HCT116 (cell line): ENCODE results near the gene FBH1. TPM values are rescaled to one million over a fixed set of nuclear protein-coding genes. Genes with fewer than 3 reads are reported as not detected.

Experiments
- ATAC-seq: fragments of 200-7000 bp; cut with Tn5 transposase; 2 replicates; pipeline ENCODE4 v1.9.1; 2020; ENCODE audit warnings: mild to moderate bottlenecking, moderate library complexity
- BruUV-seq: library from RNA; stranded (reverse); fragments of 400-500 nt; replicated peaks from 2 replicates; lab custom pipeline; 2021; lab: Mats Ljungman, UMichigan
- CTCF ChIA-PET: fragments of 300-600 bp; sonication (Branson Sonifier 250); formaldehyde crosslinking; loops from one replicate; lab custom pipeline; 2021; ENCODE audit warnings: antibody characterized with exemption; lab: Charles Lee
- POLR2A ChIA-PET: fragments of 300-600, 350-600 bp; sonication (Branson Sonifier 250); formaldehyde crosslinking; loops from one replicate; lab custom pipeline; 2021; ENCODE audit warnings: antibody characterized with exemption; lab: Charles Lee
- RAD21 ChIA-PET, 2 experiments: fragments of 300-600 bp; sonication (Branson Sonifier 250); formaldehyde crosslinking; loops; one replicate each; lab custom pipeline; 2023; ENCODE audit warnings: low total read pairs in 2 of 2; ENCODE audit not compliant: uncharacterized antibody in 2 of 2, unreplicated experiment in 2 of 2, low non-redundant PET in 1 of 2; lab: Charles Lee
- DNase-seq: peaks from one replicate; pipeline ENCODE4 v3.0.0-alpha.2; 2010; ENCODE audit warnings: low read depth, low spot score
- H2AFZ ChIP-seq: fragments of 200-600 bp; shearing (Covaris generic), sonication (generic); 2 replicates; pipeline ENCODE4 v1.6.1; 2017; ENCODE audit warnings: low read depth, mixed run types, mixed read lengths, antibody characterized with exemption, low read length; ENCODE audit not compliant: poor library complexity, severe bottlenecking
- H3K27ac ChIP-seq: 2 replicates; pipeline ENCODE4 v1.5.1; 2012; ENCODE audit warnings: low read depth, low read length
- H3K27me3 ChIP-seq: fragments of 200-600 bp; sonication (generic); 2 replicates; pipeline ENCODE4 v1.6.1; 2016; ENCODE audit warnings: mixed run types, low read length, mixed read lengths; ENCODE audit not compliant: insufficient read depth
- H3K36me3 ChIP-seq, 2 experiments: fragments of 200-500 bp in 1 of 2; fragments of 200-600 bp in 1 of 2; sonication (Bioruptor generic) in 1 of 2; sonication (generic) in 1 of 2; 2 replicates each; pipeline versions ENCODE4 v1.5.1 to v1.6.1; 2014 to 2016; ENCODE audit warnings: low read length in 2 of 2, inconsistent platforms in 1 of 2, mixed read lengths in 1 of 2, mixed run types in 1 of 2; ENCODE audit not compliant: insufficient read depth in 2 of 2, control insufficient read depth in 1 of 2
- H3K4me1 ChIP-seq, 2 experiments: fragments of 200-600 bp in 1 of 2; sonication (generic) in 1 of 2; 2 replicates each; pipeline versions ENCODE4 v1.5.1 to v1.6.1; 2012 to 2017; ENCODE audit warnings: low read length in 2 of 2, inconsistent platforms in 1 of 2, mild to moderate bottlenecking in 1 of 2, mixed read lengths in 1 of 2, mixed run types in 1 of 2, moderate library complexity in 1 of 2; ENCODE audit not compliant: insufficient read depth in 2 of 2, control insufficient read depth in 1 of 2
- H3K4me2 ChIP-seq: fragments of 200-600 bp; sonication (generic); 2 replicates; pipeline ENCODE4 v1.6.1; 2017; ENCODE audit warnings: mixed run types, low read length, mixed read lengths
- H3K4me3 ChIP-seq, 2 experiments: fragments of 200-600 bp in 1 of 2; sonication (generic) in 1 of 2; replicated peaks in 1 of 2; 2 replicates each; pipeline ENCODE4 v1.5.1; 2011 to 2016; ENCODE audit warnings: low read length in 2 of 2, control low read depth in 1 of 2, low read depth in 1 of 2, mild to moderate bottlenecking in 1 of 2, mixed read lengths in 1 of 2, mixed run types in 1 of 2
- H3K79me2 ChIP-seq: fragments of 200-600 bp; sonication (generic); 2 replicates; pipeline ENCODE4 v1.6.1; 2017; ENCODE audit warnings: mild to moderate bottlenecking, mixed run types, low read length, moderate library complexity, mixed read lengths; ENCODE audit not compliant: insufficient read depth
- H3K9ac ChIP-seq: fragments of 200-600 bp; sonication (generic); 2 replicates; pipeline ENCODE4 v1.6.1; 2016; ENCODE audit warnings: low read length, mixed read lengths
- H3K9me2 ChIP-seq: fragments of 200-600 bp; sonication (generic), shearing (Covaris generic); 2 replicates; pipeline ENCODE4 v1.6.1; 2017; ENCODE audit warnings: mixed run types, mild to moderate bottlenecking, moderate library complexity; ENCODE audit not compliant: insufficient read depth
- H3K9me3 ChIP-seq, 2 experiments: fragments of 200-500 bp in 1 of 2; fragments of 200-600 bp in 1 of 2; sonication (Bioruptor generic) in 1 of 2; sonication (generic) in 1 of 2; 2 replicates each; pipeline ENCODE4 v1.6.1; 2014 to 2017; ENCODE audit warnings: low read length in 2 of 2, mixed read lengths in 2 of 2, inconsistent platforms in 1 of 2, low read depth in 1 of 2, mild to moderate bottlenecking in 1 of 2, mixed run types in 1 of 2, moderate library complexity in 1 of 2; ENCODE audit not compliant: control insufficient read depth in 1 of 2, insufficient read depth in 1 of 2
- H4K20me1 ChIP-seq: fragments of 200-600 bp; sonication (generic), shearing (Covaris generic); 2 replicates; pipeline ENCODE4 v1.6.1; 2017; ENCODE audit warnings: mixed run types, mild to moderate bottlenecking, moderate library complexity; ENCODE audit not compliant: insufficient read depth
- CEBPB ChIP-seq: IDR thresholded peaks from 2 replicates; pipeline ENCODE4 v1.6.1; 2012; ENCODE audit warnings: low read depth
- EGR1 ChIP-seq: IDR thresholded peaks from 2 replicates; pipeline ENCODE4 v1.6.1; 2012; ENCODE audit warnings: low read depth
- ELF1 ChIP-seq: IDR thresholded peaks from 2 replicates; pipeline ENCODE4 v1.6.1; 2012; ENCODE audit warnings: low read depth, borderline replicate concordance
- EZH2phosphoT487 ChIP-seq: fragments of 200-600 bp; IDR thresholded peaks from 2 replicates; pipeline ENCODE4 v1.6.1; 2018; ENCODE audit warnings: antibody characterized with exemption, borderline replicate concordance
- JUND ChIP-seq: IDR thresholded peaks from 2 replicates; pipeline ENCODE4 v1.6.1; 2012
- POLR2A ChIP-seq: IDR thresholded peaks from 2 replicates; pipeline ENCODE4 v1.7.0; 2011; ENCODE audit warnings: borderline replicate concordance; ENCODE audit not compliant: insufficient read depth, insufficient read length; ENCODE audit errors: extremely low read depth
- POLR2AphosphoS5 ChIP-seq: IDR thresholded peaks from 2 replicates; pipeline ENCODE4 v1.6.1; 2011; ENCODE audit warnings: mild to moderate bottlenecking, low read depth, low read length, moderate library complexity
- RAD21 ChIP-seq: IDR thresholded peaks from 2 replicates; pipeline ENCODE4 v1.6.1; 2012; ENCODE audit warnings: low read depth, mild to moderate bottlenecking
- SIN3A ChIP-seq: IDR thresholded peaks from 2 replicates; pipeline ENCODE4 v1.6.1; 2012; ENCODE audit warnings: low read depth
- SP1 ChIP-seq: IDR thresholded peaks from 2 replicates; pipeline ENCODE4 v1.6.1; 2012; ENCODE audit warnings: low read depth
- TCF7L2 ChIP-seq: IDR thresholded peaks from 2 replicates; pipeline ENCODE4 v1.7.0; 2011; ENCODE audit warnings: borderline replicate concordance, inconsistent platforms; ENCODE audit not compliant: insufficient read depth, insufficient read length; ENCODE audit errors: extremely low read depth
- YY1 ChIP-seq: IDR thresholded peaks from 2 replicates; pipeline ENCODE4 v1.6.1; 2011; ENCODE audit warnings: low read length, low read depth, moderate library complexity, mild to moderate bottlenecking; ENCODE audit not compliant: insufficient replicate concordance; ENCODE audit errors: extremely low read depth
- ZFX ChIP-seq: fragments of 450-650 bp; IDR thresholded peaks from 2 replicates; pipeline ENCODE4 v1.6.1; 2017
- intact Hi-C: fragments of 100-400 bp; cut with micrococcal nuclease; formaldehyde crosslinking; loops from 2 replicates; pipeline ENCODE4 v1.10.0; 2022
- total RNA-seq: library from RNA; stranded (reverse); gene quantifications from one replicate; pipeline ENCODE4 v1.2.1, GENCODE V29; 2021; ENCODE audit not compliant: unreplicated experiment
- TF ChIP-seq, protein P1 (sequence below): IDR thresholded peaks from 2 replicates; pipeline ENCODE4 v1.6.1; 2012; ENCODE audit warnings: low read depth
- TF ChIP-seq, protein P2 (sequence below), 3 experiments: fragments of 200-600 bp in 1 of 3; sonication (generic) in 1 of 3; IDR thresholded peaks in 2 of 3; conservative IDR thresholded peaks in 1 of 3; 2 replicates each; pipeline ENCODE4 v1.5.1; 2012 to 2017; ENCODE audit warnings: low read depth in 2 of 3, low read length in 2 of 3, antibody characterized with exemption in 1 of 3, borderline replicate concordance in 1 of 3, control low read depth in 1 of 3, mild to moderate bottlenecking in 1 of 3, mixed read lengths in 1 of 3, mixed run types in 1 of 3, moderate library complexity in 1 of 3; ENCODE audit not compliant: insufficient read depth in 1 of 3
- TF ChIP-seq, protein P3 (sequence below): IDR thresholded peaks from 2 replicates; pipeline ENCODE4 v1.6.1; 2012
- TF ChIP-seq, protein P4 (sequence below): IDR thresholded peaks from 2 replicates; pipeline ENCODE4 v1.6.1; 2011; ENCODE audit warnings: mild to moderate bottlenecking, low read length, moderate library complexity; ENCODE audit not compliant: insufficient replicate concordance; ENCODE audit errors: extremely low read depth
- TF ChIP-seq, protein P5 (sequence below): IDR thresholded peaks from 2 replicates; pipeline ENCODE4 v1.6.1; 2012

The FBH1 gene
- total RNA-seq, 1 experiment from 2014 or later: 70.2 TPM

DNA sequence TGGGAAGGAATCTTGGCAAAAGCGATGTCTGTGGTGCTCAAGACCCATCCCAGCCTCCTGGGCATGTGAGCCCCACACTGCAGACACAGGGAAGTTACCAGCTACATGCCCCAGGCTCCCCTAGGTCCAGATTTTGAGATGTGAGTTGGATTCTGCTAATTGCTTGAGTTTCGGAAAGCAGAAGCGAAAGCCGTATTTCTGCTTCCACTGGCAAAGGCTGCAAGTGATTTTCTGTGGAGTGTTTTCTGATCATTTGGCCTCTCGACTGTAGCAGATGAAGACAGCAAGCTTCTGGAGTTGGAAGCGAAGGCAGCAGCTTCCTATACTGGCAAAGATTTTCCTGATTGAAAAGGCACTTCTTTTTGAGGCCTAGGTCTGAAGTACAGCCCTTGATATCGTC lies 30.0 kb upstream of the FBH1 start (continued):
- TF ChIP-seq POLR2AphosphoS5: no peak
- TF ChIP-seq SIN3A: no peak
- TF ChIP-seq YY1: no peak
- no peak for TF ChIP-seq CEBPB
- no peak for TF ChIP-seq EZH2phosphoT487
- TF ChIP-seq POLR2A: no peak
- TF ChIP-seq, protein P1, sequence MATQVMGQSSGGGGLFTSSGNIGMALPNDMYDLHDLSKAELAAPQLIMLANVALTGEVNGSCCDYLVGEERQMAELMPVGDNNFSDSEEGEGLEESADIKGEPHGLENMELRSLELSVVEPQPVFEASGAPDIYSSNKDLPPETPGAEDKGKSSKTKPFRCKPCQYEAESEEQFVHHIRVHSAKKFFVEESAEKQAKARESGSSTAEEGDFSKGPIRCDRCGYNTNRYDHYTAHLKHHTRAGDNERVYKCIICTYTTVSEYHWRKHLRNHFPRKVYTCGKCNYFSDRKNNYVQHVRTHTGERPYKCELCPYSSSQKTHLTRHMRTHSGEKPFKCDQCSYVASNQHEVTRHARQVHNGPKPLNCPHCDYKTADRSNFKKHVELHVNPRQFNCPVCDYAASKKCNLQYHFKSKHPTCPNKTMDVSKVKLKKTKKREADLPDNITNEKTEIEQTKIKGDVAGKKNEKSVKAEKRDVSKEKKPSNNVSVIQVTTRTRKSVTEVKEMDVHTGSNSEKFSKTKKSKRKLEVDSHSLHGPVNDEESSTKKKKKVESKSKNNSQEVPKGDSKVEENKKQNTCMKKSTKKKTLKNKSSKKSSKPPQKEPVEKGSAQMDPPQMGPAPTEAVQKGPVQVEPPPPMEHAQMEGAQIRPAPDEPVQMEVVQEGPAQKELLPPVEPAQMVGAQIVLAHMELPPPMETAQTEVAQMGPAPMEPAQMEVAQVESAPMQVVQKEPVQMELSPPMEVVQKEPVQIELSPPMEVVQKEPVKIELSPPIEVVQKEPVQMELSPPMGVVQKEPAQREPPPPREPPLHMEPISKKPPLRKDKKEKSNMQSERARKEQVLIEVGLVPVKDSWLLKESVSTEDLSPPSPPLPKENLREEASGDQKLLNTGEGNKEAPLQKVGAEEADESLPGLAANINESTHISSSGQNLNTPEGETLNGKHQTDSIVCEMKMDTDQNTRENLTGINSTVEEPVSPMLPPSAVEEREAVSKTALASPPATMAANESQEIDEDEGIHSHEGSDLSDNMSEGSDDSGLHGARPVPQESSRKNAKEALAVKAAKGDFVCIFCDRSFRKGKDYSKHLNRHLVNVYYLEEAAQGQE: no peak

DNA sequence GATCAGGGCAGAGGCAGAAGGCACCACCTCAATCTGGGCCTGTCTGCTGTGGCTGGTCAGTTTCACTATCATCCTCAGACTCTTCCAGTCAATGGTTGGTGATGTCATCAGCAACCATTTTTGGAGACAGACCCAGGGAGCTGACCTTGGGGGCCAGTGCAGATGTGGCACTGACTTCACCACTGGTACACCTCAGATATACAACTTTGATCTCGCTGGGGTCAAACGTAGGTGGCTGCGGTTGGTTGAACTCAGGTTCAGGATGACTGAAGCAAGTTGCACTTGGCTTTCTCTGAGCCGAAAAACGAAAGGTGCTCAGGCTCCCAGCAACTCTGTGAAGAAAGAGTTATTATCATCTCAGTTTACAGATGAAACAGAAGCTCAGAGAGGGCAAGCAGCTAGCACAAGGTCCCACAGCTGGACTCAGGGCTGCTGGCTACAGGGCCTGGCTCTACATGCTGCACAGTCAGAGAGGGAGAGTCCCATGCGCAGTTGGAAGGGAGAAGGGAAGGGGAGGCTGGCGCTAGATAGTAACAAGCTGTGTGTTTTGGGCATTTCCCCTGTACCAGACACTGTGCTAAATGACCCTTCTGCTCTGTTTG lies 27.6 kb upstream of the FBH1 start:
- no peak for DNase-seq
- no peak overlapping the region for H3K4me3 ChIP-seq
- H3K4me1 ChIP-seq: peaks cover 23 to 31% of the 10 kb centered on the region in 2 experiments
- intact Hi-C loops: no loop called here
- ChIA-PET POLR2A (interaction anchor here (0.9 to 1.1 kb wide), 2 partner anchors 9 to 49 kb away, joined by 3 to 5 read pairs; partner anchors contain the start of gene GDI2), RAD21 (no interaction called here), CTCF (no interaction called here)
- H3K79me2 ChIP-seq: no peaks in the 10 kb centered on the region
- no peak for ATAC-seq
- no TSS peak for BruUV-seq
- no peaks in the 10 kb centered on the region for H3K27me3 ChIP-seq
- H3K9me2 ChIP-seq: no peaks in the 10 kb centered on the region
- H4K20me1 ChIP-seq: no peaks in the 10 kb centered on the region
- no peaks in the 10 kb centered on the region for H3K9me3 ChIP-seq
- H3K36me3 ChIP-seq: no peaks in the 10 kb centered on the region
- no peak overlapping the region for H2AFZ ChIP-seq
- H3K4me2 ChIP-seq: peak overlapping the region; percentile 64
- H3K9ac ChIP-seq: no peak overlapping the region
- H3K27ac ChIP-seq: peak overlapping the region; percentile 75
- TF ChIP-seq, protein P2, sequence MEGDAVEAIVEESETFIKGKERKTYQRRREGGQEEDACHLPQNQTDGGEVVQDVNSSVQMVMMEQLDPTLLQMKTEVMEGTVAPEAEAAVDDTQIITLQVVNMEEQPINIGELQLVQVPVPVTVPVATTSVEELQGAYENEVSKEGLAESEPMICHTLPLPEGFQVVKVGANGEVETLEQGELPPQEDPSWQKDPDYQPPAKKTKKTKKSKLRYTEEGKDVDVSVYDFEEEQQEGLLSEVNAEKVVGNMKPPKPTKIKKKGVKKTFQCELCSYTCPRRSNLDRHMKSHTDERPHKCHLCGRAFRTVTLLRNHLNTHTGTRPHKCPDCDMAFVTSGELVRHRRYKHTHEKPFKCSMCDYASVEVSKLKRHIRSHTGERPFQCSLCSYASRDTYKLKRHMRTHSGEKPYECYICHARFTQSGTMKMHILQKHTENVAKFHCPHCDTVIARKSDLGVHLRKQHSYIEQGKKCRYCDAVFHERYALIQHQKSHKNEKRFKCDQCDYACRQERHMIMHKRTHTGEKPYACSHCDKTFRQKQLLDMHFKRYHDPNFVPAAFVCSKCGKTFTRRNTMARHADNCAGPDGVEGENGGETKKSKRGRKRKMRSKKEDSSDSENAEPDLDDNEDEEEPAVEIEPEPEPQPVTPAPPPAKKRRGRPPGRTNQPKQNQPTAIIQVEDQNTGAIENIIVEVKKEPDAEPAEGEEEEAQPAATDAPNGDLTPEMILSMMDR (IDR thresholded peaks at IDR 0.05 in 2 of 3, conservative IDR thresholded peaks at IDR 0.05 in 1 of 3; ENCODE audit: borderline replicate concordance in 1 of 3, insufficient read depth in 1 of 3, low read depth in 2 of 3, low read length in 2 of 3): no peak
- TF ChIP-seq SIN3A (no peak), ZFX (no peak), EGR1 (no peak), JUND (no peak), SP1 (no peak), TCF7L2 (no peak), ELF1 (no peak), RAD21 (no peak), POLR2AphosphoS5 (no peak)
- TF ChIP-seq, protein P3, sequence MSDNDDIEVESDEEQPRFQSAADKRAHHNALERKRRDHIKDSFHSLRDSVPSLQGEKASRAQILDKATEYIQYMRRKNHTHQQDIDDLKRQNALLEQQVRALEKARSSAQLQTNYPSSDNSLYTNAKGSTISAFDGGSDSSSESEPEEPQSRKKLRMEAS: no peak
- TF ChIP-seq, protein P4, sequence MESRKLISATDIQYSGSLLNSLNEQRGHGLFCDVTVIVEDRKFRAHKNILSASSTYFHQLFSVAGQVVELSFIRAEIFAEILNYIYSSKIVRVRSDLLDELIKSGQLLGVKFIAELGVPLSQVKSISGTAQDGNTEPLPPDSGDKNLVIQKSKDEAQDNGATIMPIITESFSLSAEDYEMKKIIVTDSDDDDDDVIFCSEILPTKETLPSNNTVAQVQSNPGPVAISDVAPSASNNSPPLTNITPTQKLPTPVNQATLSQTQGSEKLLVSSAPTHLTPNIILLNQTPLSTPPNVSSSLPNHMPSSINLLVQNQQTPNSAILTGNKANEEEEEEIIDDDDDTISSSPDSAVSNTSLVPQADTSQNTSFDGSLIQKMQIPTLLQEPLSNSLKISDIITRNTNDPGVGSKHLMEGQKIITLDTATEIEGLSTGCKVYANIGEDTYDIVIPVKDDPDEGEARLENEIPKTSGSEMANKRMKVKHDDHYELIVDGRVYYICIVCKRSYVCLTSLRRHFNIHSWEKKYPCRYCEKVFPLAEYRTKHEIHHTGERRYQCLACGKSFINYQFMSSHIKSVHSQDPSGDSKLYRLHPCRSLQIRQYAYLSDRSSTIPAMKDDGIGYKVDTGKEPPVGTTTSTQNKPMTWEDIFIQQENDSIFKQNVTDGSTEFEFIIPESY: no peak
- TF ChIP-seq, protein P5, sequence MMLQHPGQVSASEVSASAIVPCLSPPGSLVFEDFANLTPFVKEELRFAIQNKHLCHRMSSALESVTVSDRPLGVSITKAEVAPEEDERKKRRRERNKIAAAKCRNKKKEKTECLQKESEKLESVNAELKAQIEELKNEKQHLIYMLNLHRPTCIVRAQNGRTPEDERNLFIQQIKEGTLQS: no peak
